ENCODE results near the gene NUDT1.

Gene NUDT1

DNA sequence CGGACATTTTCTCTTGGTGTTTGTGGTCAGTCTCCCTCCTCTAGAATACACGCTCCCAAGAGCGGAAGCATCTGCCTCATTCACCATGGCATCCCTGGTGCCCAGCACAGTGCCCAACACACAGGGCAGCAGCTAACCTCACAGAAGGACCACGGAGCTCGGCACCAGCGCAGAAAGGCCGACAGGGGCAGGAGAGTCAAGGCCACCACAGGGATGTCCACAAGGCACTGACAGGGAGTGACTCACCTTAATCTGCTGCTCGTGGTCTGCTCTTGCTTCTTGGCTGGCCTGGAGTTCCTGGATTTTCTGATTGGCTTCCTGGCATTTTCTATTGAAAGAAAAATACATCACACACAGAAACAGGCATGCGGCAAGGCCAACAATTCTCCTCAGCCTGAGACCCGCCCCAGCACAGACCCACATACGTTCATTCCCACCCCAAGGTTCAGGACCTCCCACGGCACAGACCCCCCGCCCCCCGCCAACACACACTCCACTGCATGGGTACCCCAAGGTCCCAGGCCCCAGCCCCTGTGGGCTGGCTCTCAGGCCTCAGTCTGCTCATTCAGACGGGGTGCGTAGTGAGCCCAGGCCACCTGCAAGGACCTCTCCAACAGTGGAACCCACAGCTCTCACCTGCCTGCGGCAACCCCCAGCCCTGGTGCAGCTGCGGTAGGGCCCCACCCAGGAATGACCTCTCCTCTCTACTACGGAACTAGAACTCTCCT lies 24.1 kb upstream of the NUDT1 start:
- no peaks in the 10 kb centered on the region for H3K9me3 ChIP-seq (ENCODE audit: insufficient read depth, low read depth, low read length)
- H3K9ac ChIP-seq (ENCODE audit: low read depth, low read length): no peak overlapping the region
- H3K4me3 ChIP-seq (ENCODE audit: low read length): no peak overlapping the region
- peaks cover 83% of the 10 kb centered on the region for H3K36me3 ChIP-seq (ENCODE audit: insufficient read depth, low read length)
- WGBS: 91% methylated on average over 19 of the region's 19 CpGs
- H3K27me3 ChIP-seq (ENCODE audit: insufficient read depth, low read length): no peaks in the 10 kb centered on the region
- no peak overlapping the region for H3K27ac ChIP-seq (ENCODE audit: low read depth, low read length)
- H3K4me1 ChIP-seq (ENCODE audit: insufficient read depth, low read length): no peaks in the 10 kb centered on the region

GRCh38 chr7:2218444-2218785 lies 23.6 kb upstream of the NUDT1 start:
- no peak overlapping the region for H3K9ac ChIP-seq (ENCODE audit: low read depth, low read length)

DNA sequence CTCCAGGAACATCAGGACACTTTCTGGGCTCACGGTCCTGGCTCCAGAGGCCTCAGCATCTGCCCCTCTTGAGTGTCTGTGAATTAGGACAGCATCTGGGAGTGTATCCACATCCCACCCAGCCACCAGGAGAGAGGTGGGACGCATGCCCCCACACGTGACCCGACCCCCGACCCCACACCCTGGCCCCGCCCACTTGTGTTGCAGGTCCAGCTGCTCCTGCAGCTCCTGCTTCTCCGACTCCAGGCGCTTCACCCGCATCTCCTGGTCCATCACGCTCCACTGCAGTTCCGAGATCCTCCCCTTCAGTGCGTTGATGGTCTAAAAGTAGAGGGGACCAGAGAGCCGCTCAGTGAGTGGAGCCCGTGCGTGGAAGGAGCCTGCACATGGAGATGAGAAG lies 22.9 kb upstream of the NUDT1 start:
- H3K36me3 ChIP-seq (ENCODE audit: insufficient read depth, low read length): peaks cover 82% of the 10 kb centered on the region
- H3K27ac ChIP-seq (ENCODE audit: low read depth, low read length): no peak overlapping the region
- H3K9me3 ChIP-seq (ENCODE audit: insufficient read depth, low read depth, low read length): no peaks in the 10 kb centered on the region
- no peaks in the 10 kb centered on the region for H3K4me1 ChIP-seq (ENCODE audit: insufficient read depth, low read length)
- no peak overlapping the region for H3K4me3 ChIP-seq (ENCODE audit: low read length)
- 96% methylated on average over 15 of the region's 15 CpGs for WGBS
- no peak overlapping the region for H3K9ac ChIP-seq (ENCODE audit: low read depth, low read length)
- H3K27me3 ChIP-seq (ENCODE audit: insufficient read depth, low read length): no peaks in the 10 kb centered on the region

More at GRCh38 chr7:2218444-2218785, 23.6 kb upstream of the NUDT1 start:
- H3K36me3 ChIP-seq (ENCODE audit: insufficient read depth, low read length): peaks cover 82% of the 10 kb centered on the region
- no peak overlapping the region for H3K27ac ChIP-seq (ENCODE audit: low read depth, low read length)
- H3K4me3 ChIP-seq (ENCODE audit: low read length): no peak overlapping the region
- no peaks in the 10 kb centered on the region for H3K9me3 ChIP-seq (ENCODE audit: insufficient read depth, low read depth, low read length)
- H3K4me1 ChIP-seq (ENCODE audit: insufficient read depth, low read length): no peaks in the 10 kb centered on the region
- WGBS: 93% methylated on average over 9 of the region's 9 CpGs
- H3K27me3 ChIP-seq (ENCODE audit: insufficient read depth, low read length): no peaks in the 10 kb centered on the region

- 92% methylated on average over 8 of the region's 8 CpGs for WGBS
Measured at GRCh38 chr7:2219606-2220005, 22.4 kb upstream of the NUDT1 start.

DNA sequence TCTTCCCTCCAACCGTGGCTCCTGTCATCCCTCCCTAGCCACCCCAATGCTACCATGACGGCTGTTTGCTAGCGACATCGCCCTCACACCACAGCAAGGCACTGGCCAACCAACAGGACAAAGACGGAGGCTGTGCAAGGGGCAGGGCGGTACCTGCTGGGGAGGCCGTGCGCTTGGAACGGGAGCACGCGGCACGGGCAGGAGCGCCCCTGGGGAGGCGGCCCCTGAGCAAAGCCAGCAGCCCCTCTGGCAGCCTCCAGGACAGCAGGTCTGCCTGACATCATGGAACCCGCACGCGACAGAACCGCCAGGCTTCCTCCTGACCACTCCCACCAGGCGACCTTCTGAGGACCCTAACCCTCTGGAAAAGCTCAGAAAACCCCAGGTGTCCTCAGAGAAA lies 22.0 kb upstream of the NUDT1 start:
- Histone ChIP-seq H3K27me3 (ENCODE audit: insufficient read depth, low read length) (no peaks in the 10 kb centered on the region), H3K4me3 (ENCODE audit: low read length) (no peak overlapping the region), H3K9ac (ENCODE audit: low read depth, low read length) (no peak overlapping the region), H3K9me3 (ENCODE audit: insufficient read depth, low read depth, low read length) (no peaks in the 10 kb centered on the region), H3K27ac (ENCODE audit: low read depth, low read length) (no peak overlapping the region), H3K4me1 (ENCODE audit: insufficient read depth, low read length) (no peaks in the 10 kb centered on the region), H3K36me3 (ENCODE audit: insufficient read depth, low read length) (peaks cover 83% of the 10 kb centered on the region)
- 96% methylated on average over 19 of the region's 19 CpGs for WGBS

More at GRCh38 chr7:2219606-2220005, 22.4 kb upstream of the NUDT1 start:
- Histone ChIP-seq H3K36me3 (ENCODE audit: insufficient read depth, low read length) (peaks cover 82% of the 10 kb centered on the region), H3K4me3 (ENCODE audit: low read length) (no peak overlapping the region), H3K4me1 (ENCODE audit: insufficient read depth, low read length) (no peaks in the 10 kb centered on the region), H3K27ac (ENCODE audit: low read depth, low read length) (no peak overlapping the region), H3K9me3 (ENCODE audit: insufficient read depth, low read depth, low read length) (no peaks in the 10 kb centered on the region), H3K9ac (ENCODE audit: low read depth, low read length) (no peak overlapping the region), H3K27me3 (ENCODE audit: insufficient read depth, low read length) (no peaks in the 10 kb centered on the region)

DNA sequence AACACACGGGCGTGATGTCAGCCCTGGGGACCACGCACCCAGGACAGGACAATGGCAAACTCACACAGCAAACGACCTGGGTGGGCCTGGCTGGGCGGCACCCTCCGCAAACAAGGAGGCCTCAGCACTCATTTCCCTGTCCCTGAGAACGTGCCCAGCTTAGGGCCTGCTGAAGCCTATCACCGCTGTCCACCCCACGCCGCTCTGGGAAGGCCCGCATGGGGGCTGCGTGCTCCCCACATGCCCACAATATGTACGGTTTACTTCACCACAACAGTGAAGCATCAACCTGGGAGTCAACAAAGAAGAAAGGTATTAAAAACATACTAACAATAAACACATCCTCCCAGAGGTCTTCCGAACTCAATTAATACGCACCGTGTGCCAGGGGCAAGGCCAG lies 21.5 kb upstream of the NUDT1 start:
- Histone ChIP-seq H3K4me1 (ENCODE audit: insufficient read depth, low read length) (no peaks in the 10 kb centered on the region), H3K27ac (ENCODE audit: low read depth, low read length) (no peak overlapping the region), H3K27me3 (ENCODE audit: insufficient read depth, low read length) (no peaks in the 10 kb centered on the region), H3K36me3 (ENCODE audit: insufficient read depth, low read length) (peaks cover 85% of the 10 kb centered on the region), H3K4me3 (ENCODE audit: low read length) (no peak overlapping the region), H3K9me3 (ENCODE audit: insufficient read depth, low read depth, low read length) (no peaks in the 10 kb centered on the region), H3K9ac (ENCODE audit: low read depth, low read length) (no peak overlapping the region)
- WGBS: 96% methylated on average over 16 of the region's 16 CpGs

DNA sequence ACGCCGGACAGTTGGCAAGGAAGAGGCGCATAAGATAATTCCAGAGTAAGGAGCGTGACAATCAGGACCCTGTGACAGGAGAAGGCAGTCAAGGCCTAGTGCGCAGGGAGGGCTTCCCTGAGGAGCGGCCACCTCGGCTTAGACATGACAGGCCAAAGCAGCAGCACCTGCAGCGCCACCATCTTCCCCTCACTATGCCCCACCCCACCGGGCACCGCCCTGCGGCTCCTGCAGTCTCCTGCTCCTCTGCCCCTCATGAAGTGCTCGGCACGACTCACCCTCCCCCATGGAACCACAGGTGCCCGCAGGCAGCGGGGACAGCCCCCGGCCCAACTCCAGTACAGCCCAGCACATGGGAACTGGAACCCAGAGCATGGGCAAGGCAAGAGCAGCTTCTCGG lies 21.1 kb upstream of the NUDT1 start:
- no peaks in the 10 kb centered on the region for H3K9me3 ChIP-seq (ENCODE audit: insufficient read depth, low read depth, low read length)
- no peak overlapping the region for H3K4me3 ChIP-seq (ENCODE audit: low read length)
- H3K9ac ChIP-seq (ENCODE audit: low read depth, low read length): no peak overlapping the region; the same call in 1 of the 2 replicates
- peaks cover 85% of the 10 kb centered on the region for H3K36me3 ChIP-seq (ENCODE audit: insufficient read depth, low read length)
- no peak overlapping the region for H3K27ac ChIP-seq (ENCODE audit: low read depth, low read length)
- no peaks in the 10 kb centered on the region for H3K4me1 ChIP-seq (ENCODE audit: insufficient read depth, low read length)
- H3K27me3 ChIP-seq (ENCODE audit: insufficient read depth, low read length): no peaks in the 10 kb centered on the region
- 89% methylated on average over 17 of the region's 17 CpGs for WGBS

DNA sequence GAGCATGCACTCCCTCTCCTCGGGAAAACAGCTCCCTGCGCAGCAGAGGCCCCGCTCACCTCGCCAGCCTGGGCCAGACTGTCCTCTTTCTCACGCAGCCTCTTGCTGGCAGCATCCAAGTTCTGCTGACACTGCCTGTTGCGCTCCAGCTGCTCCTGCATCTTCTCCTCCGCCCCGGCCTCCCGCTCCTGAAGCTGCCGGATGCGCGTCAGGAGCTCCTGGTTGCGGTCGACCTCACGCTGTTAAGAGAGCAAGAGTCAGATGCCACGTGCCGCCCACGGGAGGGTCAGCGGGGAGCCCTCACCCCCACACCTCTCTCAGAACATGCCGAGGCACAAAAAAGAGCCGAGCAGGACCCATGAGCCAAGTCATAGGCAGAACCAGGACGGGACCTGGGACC lies 19.5 kb upstream of the NUDT1 start:
- Histone ChIP-seq H3K4me3 (ENCODE audit: low read length) (no peak overlapping the region), H3K9me3 (ENCODE audit: insufficient read depth, low read depth, low read length) (no peaks in the 10 kb centered on the region), H3K27ac (ENCODE audit: low read depth, low read length) (no peak overlapping the region), H3K27me3 (ENCODE audit: insufficient read depth, low read length) (no peaks in the 10 kb centered on the region), H3K4me1 (ENCODE audit: insufficient read depth, low read length) (no peaks in the 10 kb centered on the region), H3K9ac (ENCODE audit: low read depth, low read length) (no peak overlapping the region), H3K36me3 (ENCODE audit: insufficient read depth, low read length) (peaks cover 84% of the 10 kb centered on the region)
- WGBS: 94% methylated on average over 22 of the region's 22 CpGs

DNA sequence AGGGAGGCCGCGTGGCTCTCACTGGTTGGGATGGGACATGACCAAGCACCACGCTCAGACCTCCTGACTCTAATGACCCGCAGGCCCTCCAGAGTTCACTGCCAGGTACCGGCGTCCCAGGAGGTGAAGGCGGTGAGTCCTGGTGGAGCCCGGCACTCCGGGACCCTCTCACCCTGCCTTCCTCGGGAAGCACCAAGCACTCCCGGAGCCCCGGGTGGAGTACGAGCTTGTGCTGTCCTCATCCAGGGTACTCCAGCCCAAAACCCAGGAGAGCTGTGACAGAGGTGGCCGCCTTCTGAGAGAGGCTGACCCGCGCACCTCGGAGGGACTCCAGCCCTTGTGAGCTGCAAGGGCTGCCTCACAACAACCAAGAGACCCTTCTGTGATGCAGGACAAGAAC lies 18.7 kb upstream of the NUDT1 start:
- Histone ChIP-seq H3K9me3 (ENCODE audit: insufficient read depth, low read depth, low read length) (no peaks in the 10 kb centered on the region), H3K36me3 (ENCODE audit: insufficient read depth, low read length) (peaks cover 85% of the 10 kb centered on the region)
- 95% methylated on average over 17 of the region's 17 CpGs for WGBS

GRCh38 chr7:2224491-2224928 lies 17.5 kb upstream of the NUDT1 start:
- 94% methylated on average over 13 of the region's 13 CpGs for WGBS
- H3K4me1 ChIP-seq (ENCODE audit: insufficient read depth, low read length): no peaks in the 10 kb centered on the region
- H3K9me3 ChIP-seq (ENCODE audit: insufficient read depth, low read depth, low read length): no peaks in the 10 kb centered on the region
- no peaks in the 10 kb centered on the region for H3K27me3 ChIP-seq (ENCODE audit: insufficient read depth, low read length)
- H3K9ac ChIP-seq (ENCODE audit: low read depth, low read length): no peak overlapping the region
- peaks cover 87% of the 10 kb centered on the region for H3K36me3 ChIP-seq (ENCODE audit: insufficient read depth, low read length)
- no peak overlapping the region for H3K4me3 ChIP-seq (ENCODE audit: low read length)
- H3K27ac ChIP-seq (ENCODE audit: low read depth, low read length): no peak overlapping the region

More for the DNA sequence above, 18.7 kb upstream of the NUDT1 start:
- no peaks in the 10 kb centered on the region for H3K4me1 ChIP-seq (ENCODE audit: insufficient read depth, low read length)
- no peaks in the 10 kb centered on the region for H3K27me3 ChIP-seq (ENCODE audit: insufficient read depth, low read length)
- H3K27ac ChIP-seq (ENCODE audit: low read depth, low read length): no peak overlapping the region
- H3K9ac ChIP-seq (ENCODE audit: low read depth, low read length): no peak overlapping the region
- no peak overlapping the region for H3K4me3 ChIP-seq (ENCODE audit: low read length)

DNA sequence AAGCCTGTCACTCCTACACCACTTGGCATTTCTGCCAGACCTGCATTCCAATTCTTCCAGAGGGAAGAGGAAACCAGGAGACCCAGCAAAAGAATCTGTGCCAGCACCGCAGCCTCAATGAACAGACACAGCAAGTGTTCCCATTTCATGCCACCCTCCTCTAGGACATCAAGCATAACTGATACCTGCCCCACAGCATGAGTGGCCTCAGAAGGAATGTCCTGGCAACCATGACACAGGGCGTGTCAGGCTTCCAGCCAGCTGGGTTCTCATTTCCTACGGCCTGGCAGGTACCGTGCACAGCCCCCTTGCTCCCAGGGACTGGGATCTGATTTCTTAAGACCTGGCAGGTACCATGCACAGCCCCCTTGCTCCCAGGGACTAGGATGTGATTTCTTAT lies 17.1 kb upstream of the NUDT1 start:
- Histone ChIP-seq H3K4me3 (ENCODE audit: low read length) (no peak overlapping the region), H3K27me3 (ENCODE audit: insufficient read depth, low read length) (no peaks in the 10 kb centered on the region), H3K27ac (ENCODE audit: low read depth, low read length) (no peak overlapping the region), H3K9ac (ENCODE audit: low read depth, low read length) (no peak overlapping the region), H3K9me3 (ENCODE audit: insufficient read depth, low read depth, low read length) (no peaks in the 10 kb centered on the region), H3K4me1 (ENCODE audit: insufficient read depth, low read length) (no peaks in the 10 kb centered on the region), H3K36me3 (ENCODE audit: insufficient read depth, low read length) (peaks cover 89% of the 10 kb centered on the region)
- WGBS: 97% methylated on average over 4 of the region's 4 CpGs

GRCh38 chr7:2225336-2225735 lies 16.7 kb upstream of the NUDT1 start:
- no peaks in the 10 kb centered on the region for H3K27me3 ChIP-seq (ENCODE audit: insufficient read depth, low read length)
- H3K4me3 ChIP-seq (ENCODE audit: low read length): no peak overlapping the region
- H3K4me1 ChIP-seq (ENCODE audit: insufficient read depth, low read length): no peaks in the 10 kb centered on the region
- H3K9ac ChIP-seq (ENCODE audit: low read depth, low read length): no peak overlapping the region
- no peaks in the 10 kb centered on the region for H3K9me3 ChIP-seq (ENCODE audit: insufficient read depth, low read depth, low read length)
- peaks cover 90% of the 10 kb centered on the region for H3K36me3 ChIP-seq (ENCODE audit: insufficient read depth, low read length)
- no peak overlapping the region for H3K27ac ChIP-seq (ENCODE audit: low read depth, low read length)
- 94% methylated on average over 14 of the region's 14 CpGs for WGBS
